Endothelial cell of umbilical vein (primary cell): ENCODE results near the gene H2BK1.

ENCODE experiments used
- POLR2AphosphoS5 ChIP-seq: IDR thresholded peaks from 2 replicates; pipeline ENCODE4 v1.6.1; 2012; ENCODE audit warnings: low read depth, mild to moderate bottlenecking, control low read depth, low read length, moderate library complexity; ENCODE audit not compliant: insufficient read depth
- TF ChIP-seq, protein P1 (sequence below), 2 donors: IDR thresholded peaks; 1 replicate in 1 of 2; 2 replicates in 1 of 2; pipeline ENCODE4 v1.5.1; 2011; ENCODE audit warnings: low read length in 2 of 2, mild to moderate bottlenecking in 2 of 2, moderate library complexity in 2 of 2, control low read depth in 1 of 2, inconsistent platforms in 1 of 2, low read depth in 1 of 2; ENCODE audit not compliant: insufficient read depth in 1 of 2; ENCODE audit errors: extremely low read depth in 1 of 2

- TF ChIP-seq, protein P1, sequence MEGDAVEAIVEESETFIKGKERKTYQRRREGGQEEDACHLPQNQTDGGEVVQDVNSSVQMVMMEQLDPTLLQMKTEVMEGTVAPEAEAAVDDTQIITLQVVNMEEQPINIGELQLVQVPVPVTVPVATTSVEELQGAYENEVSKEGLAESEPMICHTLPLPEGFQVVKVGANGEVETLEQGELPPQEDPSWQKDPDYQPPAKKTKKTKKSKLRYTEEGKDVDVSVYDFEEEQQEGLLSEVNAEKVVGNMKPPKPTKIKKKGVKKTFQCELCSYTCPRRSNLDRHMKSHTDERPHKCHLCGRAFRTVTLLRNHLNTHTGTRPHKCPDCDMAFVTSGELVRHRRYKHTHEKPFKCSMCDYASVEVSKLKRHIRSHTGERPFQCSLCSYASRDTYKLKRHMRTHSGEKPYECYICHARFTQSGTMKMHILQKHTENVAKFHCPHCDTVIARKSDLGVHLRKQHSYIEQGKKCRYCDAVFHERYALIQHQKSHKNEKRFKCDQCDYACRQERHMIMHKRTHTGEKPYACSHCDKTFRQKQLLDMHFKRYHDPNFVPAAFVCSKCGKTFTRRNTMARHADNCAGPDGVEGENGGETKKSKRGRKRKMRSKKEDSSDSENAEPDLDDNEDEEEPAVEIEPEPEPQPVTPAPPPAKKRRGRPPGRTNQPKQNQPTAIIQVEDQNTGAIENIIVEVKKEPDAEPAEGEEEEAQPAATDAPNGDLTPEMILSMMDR (IDR thresholded peaks at IDR 0.05; ENCODE audit: extremely low read depth in 1 of 2, insufficient read depth in 1 of 2, low read depth in 1 of 2, low read length in 2 of 2): no peak
- no peak for TF ChIP-seq POLR2AphosphoS5
Measured at GRCh38 chr7:151238190-151238810, 28.0 kb upstream of the H2BK1 start.
